Choroid plexus epithelial cell (primary cell): ENCODE data around the gene PADI4.

Experiments used
- DNase-seq: peaks from one replicate; pipeline ENCODE4 v3.0.0-alpha.2; 2010; ENCODE audit warnings: low read depth
- H3K4me3 ChIP-seq: 2 replicates; pipeline ENCODE4 v1.5.1; 2011; ENCODE audit warnings: low read depth, mild to moderate bottlenecking, control low read depth, low read length, moderate library complexity
- TF ChIP-seq, protein P1 (sequence below): conservative IDR thresholded peaks from 2 replicates; pipeline ENCODE4 v1.5.1; 2011; ENCODE audit warnings: low read depth, mild to moderate bottlenecking, control low read depth, inconsistent platforms, low read length, moderate library complexity

The PADI4 gene

GRCh38 chr1:17355898-17356297 lies 47.9 kb downstream of the PADI4 start:
- TF ChIP-seq, protein P1, sequence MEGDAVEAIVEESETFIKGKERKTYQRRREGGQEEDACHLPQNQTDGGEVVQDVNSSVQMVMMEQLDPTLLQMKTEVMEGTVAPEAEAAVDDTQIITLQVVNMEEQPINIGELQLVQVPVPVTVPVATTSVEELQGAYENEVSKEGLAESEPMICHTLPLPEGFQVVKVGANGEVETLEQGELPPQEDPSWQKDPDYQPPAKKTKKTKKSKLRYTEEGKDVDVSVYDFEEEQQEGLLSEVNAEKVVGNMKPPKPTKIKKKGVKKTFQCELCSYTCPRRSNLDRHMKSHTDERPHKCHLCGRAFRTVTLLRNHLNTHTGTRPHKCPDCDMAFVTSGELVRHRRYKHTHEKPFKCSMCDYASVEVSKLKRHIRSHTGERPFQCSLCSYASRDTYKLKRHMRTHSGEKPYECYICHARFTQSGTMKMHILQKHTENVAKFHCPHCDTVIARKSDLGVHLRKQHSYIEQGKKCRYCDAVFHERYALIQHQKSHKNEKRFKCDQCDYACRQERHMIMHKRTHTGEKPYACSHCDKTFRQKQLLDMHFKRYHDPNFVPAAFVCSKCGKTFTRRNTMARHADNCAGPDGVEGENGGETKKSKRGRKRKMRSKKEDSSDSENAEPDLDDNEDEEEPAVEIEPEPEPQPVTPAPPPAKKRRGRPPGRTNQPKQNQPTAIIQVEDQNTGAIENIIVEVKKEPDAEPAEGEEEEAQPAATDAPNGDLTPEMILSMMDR = no peak
- no peak overlapping the region for H3K4me3 ChIP-seq
- DNase-seq = no peak

DNA sequence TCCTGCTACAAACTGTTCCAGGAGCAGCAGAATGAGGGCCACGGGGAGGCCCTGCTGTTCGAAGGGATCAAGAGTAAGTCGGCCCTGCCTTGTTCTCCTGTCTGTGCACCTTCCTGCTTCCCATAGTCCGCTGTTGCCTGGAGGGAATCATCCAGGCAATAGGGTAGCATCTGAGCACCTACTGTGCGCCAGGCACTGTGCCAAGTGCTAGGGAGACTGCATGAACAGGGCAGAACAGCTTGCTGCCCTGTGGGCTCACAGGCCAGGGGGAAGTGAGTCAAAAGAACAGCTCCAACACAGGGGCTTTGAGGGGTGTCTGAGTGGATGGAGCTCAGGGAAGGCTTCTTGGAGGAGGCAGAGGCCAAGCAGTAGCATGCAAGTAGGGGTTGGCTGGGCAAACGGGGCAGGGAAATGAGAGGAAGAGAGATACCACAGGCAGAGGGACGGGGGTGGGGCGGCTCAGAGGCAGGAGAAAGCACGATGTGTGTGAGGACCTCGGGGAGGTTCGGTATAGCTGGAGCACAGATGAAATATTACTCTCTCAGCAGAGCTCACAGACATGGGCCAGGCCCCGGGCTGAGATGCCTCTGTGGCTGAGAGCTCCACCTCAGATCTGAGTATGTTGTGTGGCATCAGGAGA lies 48.5 kb downstream of the PADI4 start:
- no peak for DNase-seq
- TF ChIP-seq, protein P1 = no peak
- no peak overlapping the region for H3K4me3 ChIP-seq

GRCh38 chr1:17358557-17358956 lies 50.6 kb downstream of the PADI4 start:
- no peak for DNase-seq
- H3K4me3 ChIP-seq = no peak overlapping the region
- TF ChIP-seq, protein P1 = no peak

DNA sequence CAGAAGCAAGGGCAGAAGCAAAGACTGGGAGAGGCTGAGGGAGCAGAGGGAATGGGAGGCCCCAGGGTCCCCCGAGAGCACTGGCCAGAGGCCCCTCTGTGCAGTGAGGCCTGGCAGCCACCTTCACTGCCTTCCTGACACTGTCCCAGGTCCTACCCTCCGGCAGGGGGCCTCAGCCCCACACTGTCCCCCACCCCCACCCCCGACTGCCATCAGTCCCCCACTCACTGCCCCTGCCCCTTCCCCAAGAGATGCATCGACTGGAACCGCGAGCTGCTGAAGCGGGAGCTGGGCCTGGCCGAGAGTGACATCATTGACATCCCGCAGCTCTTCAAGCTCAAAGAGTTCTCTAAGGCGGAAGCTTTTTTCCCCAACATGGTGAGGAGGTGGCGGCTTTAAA lies 51.0 kb downstream of the PADI4 start:
- TF ChIP-seq, protein P1 = no peak
- no peak overlapping the region for H3K4me3 ChIP-seq
- no peak for DNase-seq

- no peak for DNase-seq
- TF ChIP-seq, protein P1 = no peak
- H3K4me3 ChIP-seq = no peak overlapping the region
Observed at GRCh38 chr1:17359808-17360207, 51.8 kb downstream of the PADI4 start.

DNA sequence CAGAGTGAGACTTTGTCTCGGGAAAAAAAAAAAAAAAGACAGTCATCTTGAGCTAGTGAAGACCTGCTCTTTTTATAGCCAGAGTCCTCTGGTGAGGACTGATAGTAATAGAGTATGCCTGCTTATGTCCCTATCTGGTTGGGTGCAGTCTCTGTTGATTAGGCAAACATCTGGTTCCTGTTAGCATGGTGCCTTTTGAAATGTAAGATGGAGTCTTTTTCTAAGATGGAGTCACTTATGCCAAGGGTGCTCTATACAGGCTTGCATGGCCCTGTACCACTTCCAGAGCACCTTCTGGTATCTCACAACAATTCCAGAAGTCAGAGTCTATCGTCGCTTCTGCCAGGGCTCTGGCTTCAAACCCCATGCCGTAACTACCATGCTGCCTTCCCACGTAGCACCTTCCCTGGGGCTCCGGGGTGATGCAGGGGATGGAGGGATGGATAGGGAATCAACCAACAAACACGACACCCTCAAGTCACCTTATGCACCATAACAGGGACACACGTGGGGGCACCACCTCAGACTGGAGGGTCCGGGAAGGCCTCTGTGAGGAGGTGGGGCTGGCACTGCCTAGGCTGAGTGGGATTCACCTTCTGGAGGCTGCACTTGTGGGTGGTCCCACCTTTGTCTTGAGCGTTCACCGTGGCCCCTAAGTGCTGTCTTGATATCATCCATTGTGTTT lies 52.4 kb downstream of the PADI4 start:
- no peak overlapping the region for H3K4me3 ChIP-seq
- no peak for DNase-seq
- TF ChIP-seq, protein P1 = no peak

DNA sequence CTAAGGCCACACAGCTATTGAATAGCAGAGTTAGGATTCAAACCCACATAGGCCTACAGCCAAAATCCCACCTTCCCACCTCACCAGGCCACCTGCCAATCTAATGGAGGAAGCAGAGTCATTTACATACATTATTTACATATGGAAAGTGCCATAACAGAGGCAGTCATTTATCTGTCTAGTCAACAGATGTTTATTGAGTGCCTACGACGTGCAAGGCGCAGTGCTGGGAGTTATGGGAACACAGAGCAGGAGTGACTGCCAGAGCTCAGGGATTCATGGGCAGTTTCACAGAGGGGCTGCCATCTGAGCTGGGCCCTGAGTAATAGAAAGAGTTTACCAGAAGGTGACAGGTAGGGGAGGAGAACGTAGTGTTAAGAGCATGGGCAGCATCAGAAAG lies 53.7 kb downstream of the PADI4 start:
- TF ChIP-seq, protein P1 = no peak
- no peak for DNase-seq
- H3K4me3 ChIP-seq = no peak overlapping the region
